Measurements from ENCODE around the gene TUBD1. TPM values are rescaled to one million over a fixed set of nuclear protein-coding genes. Genes with fewer than 3 reads are reported as not detected.
A peak's percentile ranks its signal among the peaks of the same experiment; 100 is the strongest.

TUBD1 gene
- total RNA-seq, 1 donor from 2014 or later = 7.6 TPM

DNA sequence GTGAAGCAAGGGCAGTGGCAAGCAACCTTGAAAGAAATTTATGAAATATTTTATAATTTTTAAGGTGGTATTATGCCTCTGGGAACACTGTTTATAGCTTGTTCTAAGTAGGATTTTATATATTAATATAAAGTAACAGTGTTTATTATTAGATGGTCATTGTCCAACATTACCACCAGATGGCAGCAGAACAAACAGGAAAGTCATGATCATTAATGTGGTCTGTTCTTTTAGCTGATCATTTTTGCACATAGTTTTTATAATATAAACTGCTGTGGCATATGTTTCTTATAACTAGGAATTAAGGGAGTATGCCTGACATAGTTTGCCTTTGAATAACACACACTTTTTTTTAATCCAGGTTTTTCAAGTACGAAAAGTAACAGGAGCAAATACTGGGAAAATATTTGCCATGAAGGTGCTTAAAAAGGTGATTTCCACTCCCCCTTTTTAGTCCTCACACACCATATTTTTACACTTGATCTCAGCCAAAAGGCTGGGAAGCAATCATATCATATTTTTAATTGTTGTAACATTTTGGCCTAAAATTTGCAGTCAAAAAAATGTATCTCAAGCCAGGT is 21.6 kb upstream of the TUBD1 start:
- H3K27me3 ChIP-seq (ENCODE audit: control insufficient read depth, insufficient read depth, low read length) = no peaks in the 10 kb centered on the region
- H3K36me3 ChIP-seq (ENCODE audit: control insufficient read depth, insufficient read depth, low read length) = peaks cover 10% of the 10 kb centered on the region
- no peak overlapping the region for H3K4me3 ChIP-seq (ENCODE audit: low read depth, low read length)
- TF ChIP-seq, protein P1, sequence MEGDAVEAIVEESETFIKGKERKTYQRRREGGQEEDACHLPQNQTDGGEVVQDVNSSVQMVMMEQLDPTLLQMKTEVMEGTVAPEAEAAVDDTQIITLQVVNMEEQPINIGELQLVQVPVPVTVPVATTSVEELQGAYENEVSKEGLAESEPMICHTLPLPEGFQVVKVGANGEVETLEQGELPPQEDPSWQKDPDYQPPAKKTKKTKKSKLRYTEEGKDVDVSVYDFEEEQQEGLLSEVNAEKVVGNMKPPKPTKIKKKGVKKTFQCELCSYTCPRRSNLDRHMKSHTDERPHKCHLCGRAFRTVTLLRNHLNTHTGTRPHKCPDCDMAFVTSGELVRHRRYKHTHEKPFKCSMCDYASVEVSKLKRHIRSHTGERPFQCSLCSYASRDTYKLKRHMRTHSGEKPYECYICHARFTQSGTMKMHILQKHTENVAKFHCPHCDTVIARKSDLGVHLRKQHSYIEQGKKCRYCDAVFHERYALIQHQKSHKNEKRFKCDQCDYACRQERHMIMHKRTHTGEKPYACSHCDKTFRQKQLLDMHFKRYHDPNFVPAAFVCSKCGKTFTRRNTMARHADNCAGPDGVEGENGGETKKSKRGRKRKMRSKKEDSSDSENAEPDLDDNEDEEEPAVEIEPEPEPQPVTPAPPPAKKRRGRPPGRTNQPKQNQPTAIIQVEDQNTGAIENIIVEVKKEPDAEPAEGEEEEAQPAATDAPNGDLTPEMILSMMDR (IDR thresholded peaks at IDR 0.05; ENCODE audit: insufficient read depth, low read length, severe bottlenecking) = peak; percentile 37
- DNase-seq (ENCODE audit: low read depth) = peak; percentile 43
- no peak for FAIRE-seq

GRCh38 chr17:59907467-59907866 is 14.7 kb upstream of the TUBD1 start:
- H3K36me3 ChIP-seq (ENCODE audit: control insufficient read depth, insufficient read depth, low read length) = no peaks in the 10 kb centered on the region
- no peaks in the 10 kb centered on the region for H3K27me3 ChIP-seq (ENCODE audit: control insufficient read depth, insufficient read depth, low read length)
- FAIRE-seq = no peak
- no peak for DNase-seq (ENCODE audit: low read depth)
- TF ChIP-seq, protein P1 (IDR thresholded peaks at IDR 0.05; ENCODE audit: insufficient read depth, low read length, severe bottlenecking) = no peak
- H3K4me3 ChIP-seq (ENCODE audit: low read depth, low read length) = no peak overlapping the region

DNA sequence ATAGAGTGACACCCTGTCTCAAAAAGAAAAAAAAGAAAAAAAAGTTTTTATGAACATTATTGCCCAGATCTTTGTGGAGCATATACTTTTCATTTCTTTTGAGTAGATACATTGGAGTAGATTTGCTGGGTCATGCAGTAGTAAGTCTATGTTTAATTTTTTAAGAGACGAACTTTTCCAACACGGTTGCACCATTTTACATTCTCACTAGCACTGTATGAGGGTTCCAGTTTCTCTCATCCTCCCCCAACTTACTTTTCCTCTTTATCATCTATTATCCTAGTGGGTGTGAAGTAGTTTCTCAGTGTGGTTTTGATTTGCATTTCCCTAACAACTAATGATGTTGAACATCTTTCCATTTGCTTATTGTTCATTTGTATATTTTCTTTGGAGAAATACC is 10.7 kb upstream of the TUBD1 start:
- Histone ChIP-seq H3K36me3 (ENCODE audit: control insufficient read depth, insufficient read depth, low read length) (no peaks in the 10 kb centered on the region), H3K4me3 (ENCODE audit: low read depth, low read length) (no peak overlapping the region), H3K27me3 (ENCODE audit: control insufficient read depth, insufficient read depth, low read length) (no peaks in the 10 kb centered on the region)
- TF ChIP-seq, protein P1 (IDR thresholded peaks at IDR 0.05; ENCODE audit: insufficient read depth, low read length, severe bottlenecking) = no peak
- DNase-seq (ENCODE audit: low read depth) (no peak), FAIRE-seq (no peak)

DNA sequence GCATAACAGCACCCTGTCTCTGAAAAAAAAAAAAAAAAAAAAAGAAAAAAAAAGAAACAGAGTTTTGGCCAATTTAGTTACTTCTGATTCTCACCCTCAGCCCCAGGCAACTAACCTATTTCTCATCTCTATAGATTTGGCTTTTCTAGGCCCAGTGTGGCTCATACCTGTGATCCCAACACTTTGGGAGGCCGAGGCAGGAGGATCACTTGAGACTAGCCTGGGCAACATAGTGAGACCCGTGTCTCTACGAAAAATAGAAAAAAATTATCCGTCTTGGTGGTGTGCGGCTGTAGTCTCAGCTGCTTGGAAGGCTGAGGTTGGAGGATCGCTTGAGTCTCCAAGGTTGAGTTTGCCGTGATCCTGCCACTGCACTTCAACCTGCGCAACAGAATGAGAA is 8.9 kb upstream of the TUBD1 start:
- no peaks in the 10 kb centered on the region for H3K27me3 ChIP-seq (ENCODE audit: control insufficient read depth, insufficient read depth, low read length)
- FAIRE-seq (no peak), DNase-seq (ENCODE audit: low read depth) (no peak)
- TF ChIP-seq, protein P1 (IDR thresholded peaks at IDR 0.05; ENCODE audit: insufficient read depth, low read length, severe bottlenecking) = no peak
- H3K4me3 ChIP-seq (ENCODE audit: low read depth, low read length) = no peak overlapping the region
- H3K36me3 ChIP-seq (ENCODE audit: control insufficient read depth, insufficient read depth, low read length) = no peaks in the 10 kb centered on the region

- H3K4me3 ChIP-seq (ENCODE audit: low read depth, low read length) = no peak overlapping the region
- DNase-seq (ENCODE audit: low read depth) = peak; percentile 70
- H3K27me3 ChIP-seq (ENCODE audit: control insufficient read depth, insufficient read depth, low read length) = no peaks in the 10 kb centered on the region
- no peaks in the 10 kb centered on the region for H3K36me3 ChIP-seq (ENCODE audit: control insufficient read depth, insufficient read depth, low read length)
- TF ChIP-seq, protein P1 (IDR thresholded peaks at IDR 0.05; ENCODE audit: insufficient read depth, low read length, severe bottlenecking) = peak; percentile 39
- no peak for FAIRE-seq
Measured at GRCh38 chr17:59899099-59899498, 6.4 kb upstream of the TUBD1 start.

GRCh38 chr17:59897090-59897489 is 4.3 kb upstream of the TUBD1 start:
- no peak for FAIRE-seq
- H3K36me3 ChIP-seq (ENCODE audit: control insufficient read depth, insufficient read depth, low read length) = no peaks in the 10 kb centered on the region

More at GRCh38 chr17:59897090-59897489, 4.3 kb upstream of the TUBD1 start:
- no peak overlapping the region for H3K4me3 ChIP-seq (ENCODE audit: low read depth, low read length)
- no peaks in the 10 kb centered on the region for H3K27me3 ChIP-seq (ENCODE audit: control insufficient read depth, insufficient read depth, low read length)
- TF ChIP-seq, protein P1 (IDR thresholded peaks at IDR 0.05; ENCODE audit: insufficient read depth, low read length, severe bottlenecking) = no peak
- DNase-seq (ENCODE audit: low read depth) = no peak

Data from bronchial epithelial cell (primary cell).